ENCODE results near the gene GAP43. TPM values are rescaled to one million over a fixed set of nuclear protein-coding genes. Genes with fewer than 3 reads are reported as not detected.

The GAP43 gene
- total and polyA plus RNA-seq, 2 of the 4 experiments (the other 2 are of a cell fraction): 0.36 to 0.51 TPM

GRCh38 chr3:115624901-115625300, 1.6 kb downstream of the GAP43 start:
- Histone ChIP-seq H2BK15ac (ENCODE audit: low read depth, low read length) (no peak overlapping the region), H2AK5ac (ENCODE audit: low read depth, low read length) (no peak overlapping the region), H3K23ac (ENCODE audit: low read depth, low read length) (no peak overlapping the region), H2AK9ac (replicated peaks; ENCODE audit: low read depth, low read length, poor library complexity) (no peak overlapping the region), H3K36me3 (ENCODE audit: control insufficient read depth, insufficient read depth, low read length) (no peaks in the 10 kb centered on the region), H3K56ac (ENCODE audit: extremely low read depth, insufficient read depth, low read length) (no peak overlapping the region), H2BK5ac (ENCODE audit: low read depth, low read length, poor library complexity, severe bottlenecking) (no peak overlapping the region), H2AFZ (replicated peaks; ENCODE audit: low read length, poor library complexity) (no peak overlapping the region), H3K27me3 (ENCODE audit: control insufficient read depth, insufficient read depth, low read length) (peaks cover 29% of the 10 kb centered on the region), H2BK20ac (ENCODE audit: low read depth, low read length) (no peak overlapping the region), H4K8ac (ENCODE audit: low read depth in 2 of 2, low read length in 2 of 2) (no peak overlapping the region), H3K18ac (ENCODE audit: low read depth, low read length) (no peak overlapping the region), H3K9me1 (ENCODE audit: insufficient read depth, low read length) (no peaks in the 10 kb centered on the region), H3K14ac (replicated peaks; ENCODE audit: low read depth, low read length) (no peak overlapping the region), H3K79me1 (ENCODE audit: low read depth in 1 of 2, low read length in 2 of 2) (no peaks in the 10 kb centered on the region), H3K4me1 (ENCODE audit: control insufficient read depth, insufficient read depth, low read length) (peaks cover 3% of the 10 kb centered on the region; the same call in 1 of the 2 replicates), H4K20me1 (ENCODE audit: insufficient read depth, low read length) (no peaks in the 10 kb centered on the region), H3K9me3 (ENCODE audit: control insufficient read depth, insufficient read depth, low read length) (no peaks in the 10 kb centered on the region), H3K4ac (ENCODE audit: low read depth, low read length) (no peak overlapping the region), H3K27ac (ENCODE audit: insufficient read depth, low read length) (no peak overlapping the region), H3K4me3 (ENCODE audit: insufficient read depth, low read depth, low read length) (no peak overlapping the region), H2BK120ac (ENCODE audit: low read depth, low read length) (no peak overlapping the region), H3K9ac (ENCODE audit: low read depth, low read length) (no peak overlapping the region), H4K5ac (ENCODE audit: low read depth, low read length) (no peak overlapping the region), H4K91ac (ENCODE audit: insufficient read depth, low read depth, low read length) (no peak overlapping the region), H3K4me2 (ENCODE audit: low read depth, low read length) (no peak overlapping the region)
- DNase-seq: no peak
- ChIA-PET CTCF (interaction anchor here (0.9 kb wide), 1 partner anchor 13 kb away, joined by 3 read pairs; no protein-coding TSS in a partner anchor), POLR2A (ENCODE audit: unreplicated experiment) (no interaction called here)
- TF ChIP-seq CEBPB (IDR thresholded peaks at IDR 0.05; ENCODE audit: low read depth, low read length) (no peak), SMC3 (IDR thresholded peaks at IDR 0.05; ENCODE audit: low read depth, low read length) (no peak), RAD21 (IDR thresholded peaks at IDR 0.05; ENCODE audit: low read length) (no peak), CTCF (conservative IDR thresholded peaks at IDR 0.05; ENCODE audit: low read depth, low read length) (no peak), RCOR1 (IDR thresholded peaks at IDR 0.05; ENCODE audit: insufficient replicate concordance, low read length) (no peak), CHD1 (IDR thresholded peaks at IDR 0.05; ENCODE audit: low read depth, low read length) (no peak), USF2 (IDR thresholded peaks at IDR 0.05; ENCODE audit: low read depth, low read length) (no peak), POLR2A (IDR thresholded peaks at IDR 0.05; ENCODE audit: low read depth, low read length) (no peak), NFE2L2 (IDR thresholded peaks at IDR 0.05; ENCODE audit: low read depth, low read length) (no peak), BHLHE40 (IDR thresholded peaks at IDR 0.05; ENCODE audit: low read depth, low read length) (no peak), MAFK (IDR thresholded peaks at IDR 0.05; ENCODE audit: low read depth, low read length) (no peak), FOS (IDR thresholded peaks at IDR 0.05; ENCODE audit: low read depth, low read length) (no peak)
- in situ Hi-C loops (cut with MboI; ENCODE audit: low sequenced_read_pairs) (no loop called here), intact Hi-C loops (cut with micrococcal nuclease) (no loop called here), dilution Hi-C loops (cut with HindIII; ENCODE audit: low sequenced_read_pairs, unreplicated experiment) (no loop called here)
- 6% methylated on average over 2 of the region's 5 CpGs; no CpG with 5 or more reads in 1 of the 2 experiments for WGBS, 2 experiments (ENCODE audit: extremely low coverage in 2 of 2, insufficient read length in 1 of 2)
- ATAC-seq (ENCODE audit: low read depth): no peak
- BruUV-seq (replicated peaks): no TSS peak
